Mesothelial cell of epicardium (in vitro differentiated cells): ENCODE data around the gene CLCF1. TPM values are rescaled to one million over a fixed set of nuclear protein-coding genes. Genes with fewer than 3 reads are reported as not detected.
A peak's percentile ranks its signal among the peaks of the same experiment; 100 is the strongest.
"Not testable (repeated sequence)": the region's sequence is repeated elsewhere in the genome, so short reads cannot be mapped to it uniquely, and the experiment has no call there.

ENCODE experiments used
- DNase-seq, 2 experiments: peaks; one replicate each; pipeline ENCODE4 v3.0.0; 2021; ENCODE audit warnings: low spot score in 2 of 2; ENCODE audit not compliant: unreplicated experiment in 2 of 2
- H3K27ac Mint-ChIP-seq: 2 replicates; pipeline ENCODE4 v1.8.0; 2021; ENCODE audit warnings: mixed read lengths
- H3K27me3 Mint-ChIP-seq: 2 replicates; pipeline ENCODE4 v1.8.0; 2021; ENCODE audit warnings: low read depth, mixed read lengths
- H3K36me3 Mint-ChIP-seq: 2 replicates; pipeline ENCODE4 v1.8.0; 2021; ENCODE audit warnings: mixed read lengths
- H3K4me1 Mint-ChIP-seq: 2 replicates; pipeline ENCODE4 v1.8.0; 2021; ENCODE audit warnings: mixed read lengths
- H3K4me3 Mint-ChIP-seq: 2 replicates; pipeline ENCODE4 v1.8.0; 2021; ENCODE audit warnings: mild to moderate bottlenecking, moderate library complexity, mixed read lengths
- H3K9me3 Mint-ChIP-seq: 2 replicates; pipeline ENCODE4 v1.8.0; 2021; ENCODE audit warnings: mixed read lengths
- total RNA-seq: library from RNA; stranded (reverse); gene quantifications from 3 replicates; pipeline ENCODE4 v1.2.1, GENCODE V29; 2021
- TF ChIP-seq, protein P1 (sequence below): fragments of 200-600 bp; sonication (generic); IDR thresholded peaks from one replicate; pipeline ENCODE4 v1.5.0; 2021; ENCODE audit warnings: antibody characterized with exemption; ENCODE audit not compliant: unreplicated experiment

The CLCF1 gene
- total RNA-seq, 1 donor from 2014 or later, result 5.9 TPM

DNA sequence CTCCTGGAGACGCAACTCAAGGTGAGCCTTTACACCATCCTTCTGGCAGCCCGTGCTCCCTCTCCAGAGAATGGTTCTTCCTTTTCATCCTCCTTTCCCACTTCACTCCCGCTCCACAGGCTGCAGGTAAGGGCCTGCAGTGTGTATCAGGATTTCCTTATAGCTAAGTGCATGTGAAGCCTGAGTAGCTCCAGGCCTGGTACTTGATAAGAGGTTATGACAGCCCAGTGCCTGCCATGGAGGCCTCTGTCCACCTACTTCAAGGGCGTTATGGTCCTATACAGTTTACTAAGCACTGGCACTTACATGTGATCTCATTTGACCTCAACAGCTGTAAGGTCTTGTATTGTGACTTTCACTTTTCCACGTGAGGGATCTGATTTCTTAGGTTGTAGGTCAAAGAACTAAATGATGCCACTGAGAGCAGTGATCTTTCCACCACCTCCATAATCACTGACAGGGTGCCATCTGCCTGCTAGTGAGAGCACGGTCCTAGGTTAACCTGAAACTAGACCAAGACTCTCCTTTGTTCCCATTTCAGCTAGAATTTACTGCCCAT, 52.0 kb downstream of the CLCF1 start:
- TF ChIP-seq, protein P1, sequence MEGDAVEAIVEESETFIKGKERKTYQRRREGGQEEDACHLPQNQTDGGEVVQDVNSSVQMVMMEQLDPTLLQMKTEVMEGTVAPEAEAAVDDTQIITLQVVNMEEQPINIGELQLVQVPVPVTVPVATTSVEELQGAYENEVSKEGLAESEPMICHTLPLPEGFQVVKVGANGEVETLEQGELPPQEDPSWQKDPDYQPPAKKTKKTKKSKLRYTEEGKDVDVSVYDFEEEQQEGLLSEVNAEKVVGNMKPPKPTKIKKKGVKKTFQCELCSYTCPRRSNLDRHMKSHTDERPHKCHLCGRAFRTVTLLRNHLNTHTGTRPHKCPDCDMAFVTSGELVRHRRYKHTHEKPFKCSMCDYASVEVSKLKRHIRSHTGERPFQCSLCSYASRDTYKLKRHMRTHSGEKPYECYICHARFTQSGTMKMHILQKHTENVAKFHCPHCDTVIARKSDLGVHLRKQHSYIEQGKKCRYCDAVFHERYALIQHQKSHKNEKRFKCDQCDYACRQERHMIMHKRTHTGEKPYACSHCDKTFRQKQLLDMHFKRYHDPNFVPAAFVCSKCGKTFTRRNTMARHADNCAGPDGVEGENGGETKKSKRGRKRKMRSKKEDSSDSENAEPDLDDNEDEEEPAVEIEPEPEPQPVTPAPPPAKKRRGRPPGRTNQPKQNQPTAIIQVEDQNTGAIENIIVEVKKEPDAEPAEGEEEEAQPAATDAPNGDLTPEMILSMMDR, result no peak
- H3K27me3 Mint-ChIP-seq, result peaks cover 4% of the 10 kb centered on the region
- H3K36me3 Mint-ChIP-seq, result peaks cover 6% of the 10 kb centered on the region
- peaks cover 10% of the 10 kb centered on the region for H3K4me1 Mint-ChIP-seq
- no peaks in the 10 kb centered on the region for H3K9me3 Mint-ChIP-seq
- no peak overlapping the region for H3K4me3 Mint-ChIP-seq
- no peak overlapping the region for H3K27ac Mint-ChIP-seq
- DNase-seq, result no peak

DNA sequence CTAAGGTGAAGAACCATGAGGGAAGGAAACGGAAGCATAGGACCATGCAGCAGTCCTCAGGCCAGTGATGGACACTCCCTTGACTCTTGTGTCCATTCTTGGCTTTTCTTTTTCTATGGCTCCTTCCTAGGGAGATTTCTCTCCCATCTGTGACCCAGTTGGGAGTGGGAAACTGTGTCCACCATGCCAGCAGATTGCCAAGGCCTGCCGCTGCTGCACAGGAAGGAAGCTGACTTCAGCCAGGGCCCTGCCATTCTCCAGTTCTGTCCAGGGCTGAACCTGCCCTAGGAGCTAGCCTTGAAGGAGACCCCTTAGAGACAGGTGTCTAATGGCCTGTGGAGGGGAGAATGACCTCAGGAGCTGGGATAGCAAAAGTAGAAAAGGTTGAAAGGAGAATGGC, 52.7 kb downstream of the CLCF1 start:
- DNase-seq, result no peak
- H3K9me3 Mint-ChIP-seq, result no peaks in the 10 kb centered on the region
- H3K4me1 Mint-ChIP-seq, result peaks cover 10% of the 10 kb centered on the region
- H3K4me3 Mint-ChIP-seq, result no peak overlapping the region
- peaks cover 4% of the 10 kb centered on the region for H3K27me3 Mint-ChIP-seq
- TF ChIP-seq, protein P1, result no peak
- H3K27ac Mint-ChIP-seq, result no peak overlapping the region
- peaks cover 2% of the 10 kb centered on the region for H3K36me3 Mint-ChIP-seq

DNA sequence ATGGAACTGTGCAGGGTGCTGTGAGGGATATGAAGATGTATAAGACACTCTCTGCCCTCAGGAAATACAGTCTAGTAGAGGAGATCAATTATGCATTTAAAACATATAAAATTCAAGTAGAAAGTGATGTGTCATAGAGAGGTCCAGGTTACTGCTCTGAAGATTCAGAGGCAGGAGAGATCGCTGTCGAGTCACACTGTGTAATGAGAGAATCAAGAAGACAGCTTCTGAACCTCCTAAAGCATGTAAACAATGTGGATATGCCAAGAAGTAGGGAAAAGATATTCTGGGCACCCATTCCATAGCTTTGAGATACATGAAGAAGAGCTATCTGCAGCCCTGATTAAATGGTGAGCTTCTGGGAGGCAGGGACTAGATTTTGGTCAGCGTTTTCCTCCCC, 53.4 kb downstream of the CLCF1 start:
- no peak overlapping the region for H3K27ac Mint-ChIP-seq
- H3K4me3 Mint-ChIP-seq, result no peak overlapping the region
- H3K27me3 Mint-ChIP-seq, result peaks cover 4% of the 10 kb centered on the region

DNA sequence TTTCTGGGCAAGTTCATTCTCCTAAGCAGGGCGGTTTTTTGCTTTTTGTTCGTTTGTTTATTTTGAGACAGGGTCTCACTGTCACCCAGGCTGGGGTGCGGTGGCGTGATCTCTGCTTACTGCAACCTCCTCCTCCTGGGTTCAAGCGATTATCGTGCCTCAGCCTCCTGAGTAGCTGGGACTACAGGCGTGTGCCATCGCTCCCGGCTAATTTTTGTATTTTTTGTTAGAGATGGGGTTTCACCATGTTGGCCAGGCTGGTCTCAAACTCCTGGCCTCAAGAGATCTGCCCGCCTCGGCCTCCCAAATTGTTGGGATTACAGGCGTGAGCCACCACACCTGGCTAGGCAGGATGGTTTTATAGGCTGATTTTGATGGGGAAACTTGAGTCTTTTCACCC, 54.5 kb downstream of the CLCF1 start:
- peak overlapping the region; percentile 95 for H3K4me3 Mint-ChIP-seq
- H3K27ac Mint-ChIP-seq, H3K27me3 Mint-ChIP-seq, H3K9me3 Mint-ChIP-seq, H3K36me3 Mint-ChIP-seq, DNase-seq, H3K4me1 Mint-ChIP-seq: not testable (repeated sequence)

More for the DNA sequence above, 53.4 kb downstream of the CLCF1 start:
- peaks cover 2% of the 10 kb centered on the region for H3K36me3 Mint-ChIP-seq
- H3K4me1 Mint-ChIP-seq, result peaks cover 10% of the 10 kb centered on the region
- no peak for DNase-seq
- no peaks in the 10 kb centered on the region for H3K9me3 Mint-ChIP-seq
- TF ChIP-seq, protein P1, result no peak

DNA sequence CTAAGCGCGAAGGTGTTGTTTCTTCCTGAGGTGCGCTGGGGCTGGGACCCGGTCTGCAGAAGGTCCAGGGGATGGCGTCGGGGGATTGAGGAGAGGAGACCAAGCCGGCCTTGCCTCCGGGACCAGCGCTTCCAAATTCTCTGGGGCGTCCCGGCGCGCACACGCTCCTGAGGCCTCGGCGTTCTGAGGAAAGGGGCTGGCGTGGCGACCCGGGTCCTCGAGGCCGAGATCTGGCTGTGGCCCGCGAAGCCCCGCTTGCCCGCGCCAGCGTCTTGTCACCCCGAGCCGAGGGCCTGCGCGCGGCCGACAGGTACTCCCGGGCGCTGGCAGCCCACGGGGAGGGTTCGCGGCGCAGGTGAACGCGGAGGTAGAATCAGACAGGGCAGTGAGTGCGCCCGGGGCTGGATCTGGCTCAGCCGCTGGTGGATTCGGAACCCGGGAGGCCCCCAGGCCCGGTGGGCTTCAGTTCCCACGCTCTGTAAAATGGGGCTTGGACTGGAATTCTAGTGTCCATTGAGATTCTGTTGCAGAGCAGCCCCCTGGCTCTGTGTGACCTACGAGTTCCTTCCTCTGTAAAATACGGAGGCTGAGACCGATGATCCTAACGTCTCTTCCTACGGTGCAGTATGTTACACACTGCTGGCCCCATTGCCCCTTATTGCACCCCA, 55.4 kb downstream of the CLCF1 start:
- peak overlapping the region; percentile 99 for H3K27ac Mint-ChIP-seq
- H3K4me1 Mint-ChIP-seq, result peaks cover 10% of the 10 kb centered on the region
- H3K27me3 Mint-ChIP-seq, result peaks cover 4% of the 10 kb centered on the region
- TF ChIP-seq, protein P1, result peak; percentile 34
- peak overlapping the region; percentile 95 for H3K4me3 Mint-ChIP-seq
- DNase-seq, result no peak
- no peaks in the 10 kb centered on the region for H3K9me3 Mint-ChIP-seq
- H3K36me3 Mint-ChIP-seq, result no peaks in the 10 kb centered on the region

DNA sequence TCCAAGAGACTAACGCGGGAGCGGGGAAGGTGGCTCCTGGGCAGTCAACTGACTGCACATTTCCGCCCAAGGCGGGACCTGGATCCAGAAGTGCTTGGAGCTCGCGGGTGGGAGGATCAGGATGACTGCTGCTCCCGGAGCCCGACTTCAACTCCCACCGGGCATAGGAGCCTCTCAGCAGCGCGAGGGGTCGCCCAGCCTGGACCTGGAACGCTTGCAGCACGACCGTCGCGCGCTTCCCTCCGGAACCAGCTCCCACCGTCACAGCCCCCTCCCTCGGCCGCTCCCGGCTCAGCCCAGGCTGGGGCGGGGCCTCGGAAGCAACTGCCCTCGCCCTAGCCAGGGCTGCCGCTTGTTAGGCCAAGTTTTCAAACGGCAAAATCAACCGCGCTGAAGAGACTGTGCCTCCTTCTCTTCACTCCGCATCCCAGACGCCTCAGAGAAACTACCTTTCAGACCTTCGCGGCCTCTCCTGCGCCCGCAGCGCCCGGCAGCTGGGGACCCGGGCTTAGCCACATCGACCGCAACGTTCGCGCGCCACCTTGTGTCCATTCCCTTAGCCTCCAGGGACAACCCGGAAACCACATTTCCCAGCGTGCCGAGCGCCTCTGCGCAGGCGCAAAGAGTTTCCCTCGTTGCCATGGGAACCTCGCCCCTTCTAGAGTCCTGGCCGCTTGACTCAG, 56.1 kb downstream of the CLCF1 start:
- peaks cover 15% of the 10 kb centered on the region for H3K4me1 Mint-ChIP-seq
- H3K27ac Mint-ChIP-seq, result peak overlapping the region; percentile 99
- H3K27me3 Mint-ChIP-seq, result peaks cover 4% of the 10 kb centered on the region
- TF ChIP-seq, protein P1, result peak; percentile 91
- H3K36me3 Mint-ChIP-seq, result no peaks in the 10 kb centered on the region
- H3K4me3 Mint-ChIP-seq, result peak overlapping the region; percentile 95
- H3K9me3 Mint-ChIP-seq, result no peaks in the 10 kb centered on the region
- peak; percentile 96 to 99 for DNase-seq
